GM21786 (cell line): ENCODE measurements around the gene COPS4.

Source experiments
- ATAC-seq: cut with Tn5 transposase; IDR thresholded peaks from one replicate; pipeline ENCODE4 v1.9.1; 2021; ENCODE audit not compliant: unreplicated experiment

COPS4 gene

DNA sequence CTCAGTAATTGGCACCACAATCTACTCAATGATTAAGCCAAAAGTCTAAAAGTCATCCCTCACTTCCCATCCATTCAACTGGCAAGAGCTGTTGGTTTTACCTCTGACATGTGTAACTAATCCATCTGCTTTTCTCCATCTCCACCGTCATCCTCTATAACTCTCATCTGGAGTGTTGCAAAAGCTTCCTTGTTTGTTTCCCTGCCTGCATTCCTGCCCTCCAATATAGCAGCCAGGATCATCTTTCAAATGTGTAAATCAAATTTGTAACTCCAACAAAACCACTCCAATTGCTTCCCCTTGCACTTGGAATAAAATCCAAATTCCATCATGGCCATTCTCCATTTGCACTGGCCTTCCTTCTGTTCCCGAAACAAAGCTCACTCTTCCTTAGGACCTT, 83.9 kb downstream of the COPS4 start:
- no peak for ATAC-seq

GRCh38 chr4:83121246-83121645, 86.3 kb downstream of the COPS4 start:
- no peak for ATAC-seq

DNA sequence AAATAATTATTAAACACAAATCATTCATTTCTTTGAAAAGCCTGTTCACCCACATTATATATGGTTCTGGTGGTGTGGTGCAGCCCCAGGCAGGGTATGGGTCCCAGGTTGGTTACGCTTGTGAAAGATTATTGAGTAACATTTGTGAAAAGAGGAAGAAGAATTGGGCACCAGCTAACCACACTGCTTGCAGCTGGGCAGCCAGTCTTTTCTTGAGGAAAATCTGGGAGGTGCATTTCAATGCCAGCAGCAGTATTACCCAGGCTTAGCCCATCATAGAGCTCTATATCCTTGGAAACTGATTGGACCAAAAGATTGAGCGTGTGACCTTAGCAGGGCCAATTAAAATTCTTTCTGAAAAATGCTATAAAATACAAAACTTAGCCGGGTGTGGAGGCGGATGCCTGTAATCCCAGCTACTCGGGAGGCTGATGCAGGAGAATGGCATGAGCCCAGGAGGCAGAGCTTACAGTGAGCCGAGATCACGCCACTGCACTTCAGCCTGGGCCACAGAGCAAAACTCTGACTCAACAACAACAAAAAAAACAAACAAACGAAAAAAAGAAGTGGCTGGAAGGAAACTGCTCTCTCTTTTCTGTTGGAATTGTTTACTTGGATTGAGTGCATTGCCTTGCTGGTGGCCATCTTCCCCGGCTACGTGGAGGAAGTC, 89.3 kb downstream of the COPS4 start:
- peak; percentile 87 for ATAC-seq
